SU-DHL-6 (cell line): ENCODE measurements around the gene EXOC4.

Experiments used
- H2AFZ ChIP-seq: fragments of 200-600 bp; sonication (generic); 2 replicates; pipeline ENCODE4 v1.6.1; 2014; ENCODE audit warnings: low read depth, mild to moderate bottlenecking, moderate library complexity, mixed read lengths, antibody characterized with exemption, low read length; ENCODE audit not compliant: severe bottlenecking
- H3F3A ChIP-seq: fragments of 200-600 bp; shearing (Covaris generic); 2 replicates; pipeline ENCODE4 v1.6.0; 2016; ENCODE audit warnings: antibody characterized with exemption, mild to moderate bottlenecking; ENCODE audit not compliant: insufficient read depth
- H3K27ac ChIP-seq: fragments of 200-600 bp; sonication (generic); 2 replicates; pipeline ENCODE4 v1.5.1; 2016; ENCODE audit warnings: low read depth, mild to moderate bottlenecking, low read length, moderate library complexity, mixed read lengths
- H3K27me3 ChIP-seq: fragments of 200-600 bp; sonication (generic), shearing (Covaris generic); 2 replicates; pipeline ENCODE4 v1.6.0; 2014; ENCODE audit warnings: mild to moderate bottlenecking, low read length
- H3K36me3 ChIP-seq: fragments of 200-600 bp; sonication (generic); 2 replicates; pipeline ENCODE4 v1.6.1; 2014; ENCODE audit warnings: mild to moderate bottlenecking, low read length, mixed read lengths
- H3K4me2 ChIP-seq: fragments of 300-600, 200-600 bp; shearing (Covaris generic), sonication (generic); 2 replicates; pipeline ENCODE4 v1.6.0; 2014; ENCODE audit warnings: low read length, low read depth, mild to moderate bottlenecking; ENCODE audit not compliant: poor library complexity, severe bottlenecking
- H3K4me3 ChIP-seq: fragments of 200-600 bp; sonication (generic); 2 replicates; pipeline ENCODE4 v1.5.1; 2014; ENCODE audit warnings: antibody characterized with exemption, low read length, mild to moderate bottlenecking, mixed read lengths; ENCODE audit not compliant: insufficient read depth, poor library complexity, severe bottlenecking
- H3K79me2 ChIP-seq: fragments of 200-600 bp; sonication (generic); 2 replicates; pipeline ENCODE4 v1.6.1; 2014; ENCODE audit warnings: mild to moderate bottlenecking, low read length, moderate library complexity; ENCODE audit not compliant: insufficient read depth
- H3K9ac ChIP-seq: fragments of 200-600 bp; sonication (generic); 2 replicates; pipeline ENCODE4 v1.7.0; 2014; ENCODE audit warnings: mild to moderate bottlenecking, low read length
- H3K9me2 ChIP-seq: fragments of 200-600 bp; sonication (generic); replicated peaks from 2 replicates; pipeline ENCODE4 v1.6.1; 2014; ENCODE audit warnings: low read length; ENCODE audit not compliant: insufficient read depth
- H3K9me3 ChIP-seq: fragments of 200-600 bp; sonication (generic); 2 replicates; pipeline ENCODE4 v1.6.1; 2014; ENCODE audit warnings: low read length, mixed read lengths; ENCODE audit not compliant: insufficient read depth
- H4K20me1 ChIP-seq: fragments of 200-600 bp; sonication (generic); 2 replicates; pipeline ENCODE4 v1.6.1; 2014; ENCODE audit warnings: low read depth, mild to moderate bottlenecking, antibody characterized with exemption, low read length, moderate library complexity, mixed read lengths
- EZH2phosphoT487 ChIP-seq: fragments of 200-600 bp; sonication (generic), shearing (Covaris generic); conservative IDR thresholded peaks from 2 replicates; pipeline ENCODE4 v1.6.1; 2018; ENCODE audit warnings: mild to moderate bottlenecking, antibody characterized with exemption, low read length, moderate library complexity, mixed read lengths
- TF ChIP-seq, protein P1 (sequence below): fragments of 200-600 bp; sonication (generic); IDR thresholded peaks from one replicate; pipeline ENCODE4 v1.5.1; 2017; ENCODE audit warnings: antibody characterized with exemption, mild to moderate bottlenecking, low read length, moderate library complexity; ENCODE audit not compliant: insufficient read depth, poor library complexity, severe bottlenecking

The EXOC4 gene

GRCh38 chr7:133702960-133703359 is 450.1 kb downstream of the EXOC4 start:
- Histone ChIP-seq H3F3A (no peaks in the 10 kb centered on the region), H2AFZ (no peak overlapping the region), H3K27ac (no peak overlapping the region), H3K9ac (no peak overlapping the region), H3K4me3 (no peak overlapping the region), H3K36me3 (no peaks in the 10 kb centered on the region), H3K79me2 (no peaks in the 10 kb centered on the region), H3K9me2 (no peaks in the 10 kb centered on the region), H4K20me1 (no peaks in the 10 kb centered on the region), H3K9me3 (no peaks in the 10 kb centered on the region), H3K4me2 (no peak overlapping the region), H3K27me3 (no peaks in the 10 kb centered on the region)
- TF ChIP-seq, protein P1, sequence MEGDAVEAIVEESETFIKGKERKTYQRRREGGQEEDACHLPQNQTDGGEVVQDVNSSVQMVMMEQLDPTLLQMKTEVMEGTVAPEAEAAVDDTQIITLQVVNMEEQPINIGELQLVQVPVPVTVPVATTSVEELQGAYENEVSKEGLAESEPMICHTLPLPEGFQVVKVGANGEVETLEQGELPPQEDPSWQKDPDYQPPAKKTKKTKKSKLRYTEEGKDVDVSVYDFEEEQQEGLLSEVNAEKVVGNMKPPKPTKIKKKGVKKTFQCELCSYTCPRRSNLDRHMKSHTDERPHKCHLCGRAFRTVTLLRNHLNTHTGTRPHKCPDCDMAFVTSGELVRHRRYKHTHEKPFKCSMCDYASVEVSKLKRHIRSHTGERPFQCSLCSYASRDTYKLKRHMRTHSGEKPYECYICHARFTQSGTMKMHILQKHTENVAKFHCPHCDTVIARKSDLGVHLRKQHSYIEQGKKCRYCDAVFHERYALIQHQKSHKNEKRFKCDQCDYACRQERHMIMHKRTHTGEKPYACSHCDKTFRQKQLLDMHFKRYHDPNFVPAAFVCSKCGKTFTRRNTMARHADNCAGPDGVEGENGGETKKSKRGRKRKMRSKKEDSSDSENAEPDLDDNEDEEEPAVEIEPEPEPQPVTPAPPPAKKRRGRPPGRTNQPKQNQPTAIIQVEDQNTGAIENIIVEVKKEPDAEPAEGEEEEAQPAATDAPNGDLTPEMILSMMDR = no peak
- TF ChIP-seq EZH2phosphoT487 = no peak

DNA sequence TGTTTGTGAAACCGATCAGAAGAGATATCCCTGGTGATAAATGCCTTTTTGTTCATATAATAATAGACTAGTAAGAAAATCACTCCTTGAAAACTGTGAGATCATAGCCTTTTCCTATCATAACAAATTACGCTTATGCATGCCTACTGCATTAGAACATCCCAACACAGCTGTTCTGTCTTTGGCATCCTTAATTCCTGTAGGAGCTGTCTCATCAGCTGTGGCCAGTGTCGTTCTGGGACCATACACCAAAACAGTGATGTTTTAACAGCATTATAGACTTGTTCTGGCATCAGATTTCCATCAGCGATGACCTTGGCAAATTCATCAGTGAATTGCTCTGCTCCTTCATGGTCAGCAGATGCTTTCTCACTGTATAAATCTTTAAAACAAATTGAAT is 450.7 kb downstream of the EXOC4 start:
- no peaks in the 10 kb centered on the region for H3K27me3 ChIP-seq
- no peak overlapping the region for H3K4me3 ChIP-seq

GRCh38 chr7:133704453-133704852 is 451.6 kb downstream of the EXOC4 start:
- no peaks in the 10 kb centered on the region for H3K9me2 ChIP-seq
- H3K4me3 ChIP-seq = no peak overlapping the region
- H3K27ac ChIP-seq = no peak overlapping the region
- no peaks in the 10 kb centered on the region for H3K9me3 ChIP-seq
- no peak overlapping the region for H2AFZ ChIP-seq
- no peaks in the 10 kb centered on the region for H3K36me3 ChIP-seq
- H3K27me3 ChIP-seq = no peaks in the 10 kb centered on the region
- no peak overlapping the region for H3K4me2 ChIP-seq
- no peak overlapping the region for H3K9ac ChIP-seq
- H3F3A ChIP-seq = no peaks in the 10 kb centered on the region
- no peaks in the 10 kb centered on the region for H4K20me1 ChIP-seq
- TF ChIP-seq EZH2phosphoT487 = no peak
- TF ChIP-seq, protein P1 = no peak
- H3K79me2 ChIP-seq = no peaks in the 10 kb centered on the region

More for the DNA sequence above, 450.7 kb downstream of the EXOC4 start:
- Histone ChIP-seq H3K27ac (no peak overlapping the region), H3K4me2 (no peak overlapping the region), H3K9me3 (no peaks in the 10 kb centered on the region), H3K36me3 (no peaks in the 10 kb centered on the region), H3K9ac (no peak overlapping the region), H3K79me2 (no peaks in the 10 kb centered on the region), H3K9me2 (no peaks in the 10 kb centered on the region), H2AFZ (no peak overlapping the region), H3F3A (no peaks in the 10 kb centered on the region), H4K20me1 (no peaks in the 10 kb centered on the region)
- TF ChIP-seq, protein P1 = no peak
- TF ChIP-seq EZH2phosphoT487 = no peak

DNA sequence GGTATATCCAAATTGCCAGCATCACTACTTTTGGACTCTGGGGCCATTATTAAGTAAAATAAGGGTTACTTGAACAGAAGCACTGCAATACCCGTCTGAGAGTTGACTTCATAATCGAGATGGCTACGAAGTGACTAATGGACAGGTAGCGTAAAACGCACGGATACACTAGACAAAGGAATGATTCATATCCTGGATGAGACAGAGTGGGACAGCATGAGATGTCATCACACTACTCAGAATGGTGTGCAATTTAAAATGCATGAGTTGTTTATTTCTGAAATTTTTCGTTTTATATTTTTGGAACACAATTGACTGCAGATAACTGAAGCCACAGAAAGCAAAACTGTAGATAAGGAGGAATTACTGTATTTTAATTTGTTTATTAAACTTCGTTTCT is 452.7 kb downstream of the EXOC4 start:
- no peaks in the 10 kb centered on the region for H4K20me1 ChIP-seq
- H2AFZ ChIP-seq = no peak overlapping the region
- no peaks in the 10 kb centered on the region for H3K9me3 ChIP-seq
- H3K4me2 ChIP-seq = no peak overlapping the region
- H3F3A ChIP-seq = no peaks in the 10 kb centered on the region
- no peaks in the 10 kb centered on the region for H3K9me2 ChIP-seq
- no peaks in the 10 kb centered on the region for H3K79me2 ChIP-seq
- no peaks in the 10 kb centered on the region for H3K27me3 ChIP-seq
- H3K27ac ChIP-seq = no peak overlapping the region
- H3K4me3 ChIP-seq = no peak overlapping the region
- TF ChIP-seq, protein P1 = no peak
- TF ChIP-seq EZH2phosphoT487 = no peak
- H3K9ac ChIP-seq = no peak overlapping the region
- H3K36me3 ChIP-seq = no peaks in the 10 kb centered on the region
